RWPE2 (cell line): ENCODE results near the gene CDK5RAP2.
A peak's percentile ranks its signal among the peaks of the same experiment; 100 is the strongest.

Experiments
- ATAC-seq: fragments of 200-7000 bp; cut with Tn5 transposase; 3 replicates; pipeline ENCODE4 v1.9.1; 2021; ENCODE audit warnings: low read depth
- DNase-seq: peaks from one replicate; pipeline ENCODE4 v3.0.0-alpha.2; 2020; ENCODE audit warnings: low spot score
- H3K27ac ChIP-seq: fragments of 450-650 bp; 2 replicates; pipeline ENCODE4 v1.5.1; 2017; ENCODE audit warnings: mild to moderate bottlenecking; ENCODE audit not compliant: poor library complexity, severe bottlenecking
- H3K27me3 ChIP-seq: fragments of 250-450 bp; sonication (Bioruptor Pico); 2 replicates; pipeline ENCODE4 v1.5.1; 2021; ENCODE audit warnings: mild to moderate bottlenecking, moderate library complexity; ENCODE audit not compliant: insufficient read depth, poor library complexity, severe bottlenecking
- H3K36me3 ChIP-seq: fragments of 250-450 bp; sonication (Bioruptor Pico); 2 replicates; pipeline ENCODE4 v1.5.1; 2020; ENCODE audit warnings: low read depth, mild to moderate bottlenecking, moderate library complexity
- H3K4me1 ChIP-seq: fragments of 250-450 bp; sonication (Bioruptor Pico); 2 replicates; pipeline ENCODE4 v1.5.1; 2021; ENCODE audit warnings: mild to moderate bottlenecking, moderate library complexity; ENCODE audit not compliant: insufficient read depth, poor library complexity, severe bottlenecking
- H3K4me3 ChIP-seq: fragments of 250-450 bp; sonication (Bioruptor Pico); 2 replicates; pipeline ENCODE4 v1.5.1; 2021; ENCODE audit warnings: mild to moderate bottlenecking, moderate library complexity; ENCODE audit not compliant: severe bottlenecking
- H3K9me3 ChIP-seq: fragments of 250-450 bp; sonication (Bioruptor Pico); 2 replicates; pipeline ENCODE4 v1.5.1; 2021; ENCODE audit warnings: mild to moderate bottlenecking, moderate library complexity; ENCODE audit not compliant: severe bottlenecking
- CTCF ChIP-seq: fragments of 450-650 bp; IDR thresholded peaks from one replicate; pipeline ENCODE4 v1.5.1; 2017; ENCODE audit warnings: mild to moderate bottlenecking, moderate library complexity; ENCODE audit not compliant: poor library complexity, severe bottlenecking

Gene CDK5RAP2

GRCh38 chr9:120389867-120390266 is 190.1 kb downstream of the CDK5RAP2 start:
- peaks cover 13% of the 10 kb centered on the region for H3K4me1 ChIP-seq
- no peak overlapping the region for H3K27ac ChIP-seq
- H3K27me3 ChIP-seq = no peaks in the 10 kb centered on the region
- no peak for TF ChIP-seq CTCF
- ATAC-seq (no peak), DNase-seq (no peak)
- no peak overlapping the region for H3K4me3 ChIP-seq
- peaks cover 22% of the 10 kb centered on the region for H3K36me3 ChIP-seq
- H3K9me3 ChIP-seq = no peaks in the 10 kb centered on the region

- TF ChIP-seq CTCF = no peak
- ATAC-seq = no peak
- no peak overlapping the region for H3K27ac ChIP-seq
- peaks cover 7% of the 10 kb centered on the region for H3K4me1 ChIP-seq
- no peak for DNase-seq
- no peaks in the 10 kb centered on the region for H3K9me3 ChIP-seq
- no peaks in the 10 kb centered on the region for H3K27me3 ChIP-seq
- no peak overlapping the region for H3K4me3 ChIP-seq
- H3K36me3 ChIP-seq = peaks cover 19% of the 10 kb centered on the region
These were observed 190.7 kb downstream of the CDK5RAP2 start for GRCh38 chr9:120389300-120389699.

- Histone ChIP-seq H3K36me3 (peaks cover 9% of the 10 kb centered on the region), H3K9me3 (no peaks in the 10 kb centered on the region), H3K4me1 (no peaks in the 10 kb centered on the region), H3K27me3 (no peaks in the 10 kb centered on the region), H3K4me3 (no peak overlapping the region), H3K27ac (no peak overlapping the region)
- DNase-seq = no peak
- TF ChIP-seq CTCF = no peak
- ATAC-seq = no peak
These were observed 191.7 kb downstream of the CDK5RAP2 start for GRCh38 chr9:120388003-120388855.

GRCh38 chr9:120387257-120388002 is 192.5 kb downstream of the CDK5RAP2 start:
- H3K36me3 ChIP-seq = peaks cover 3% of the 10 kb centered on the region
- no peaks in the 10 kb centered on the region for H3K27me3 ChIP-seq

More at GRCh38 chr9:120387257-120388002, 192.5 kb downstream of the CDK5RAP2 start:
- peak; percentile 17 for DNase-seq
- no peak for ATAC-seq
- no peak overlapping the region for H3K27ac ChIP-seq
- no peak overlapping the region for H3K4me3 ChIP-seq
- H3K4me1 ChIP-seq = no peaks in the 10 kb centered on the region
- no peaks in the 10 kb centered on the region for H3K9me3 ChIP-seq
- TF ChIP-seq CTCF = no peak
